Endothelial cell of umbilical vein (primary cell): ENCODE measurements around the gene BNC2. TPM values are rescaled to one million over a fixed set of nuclear protein-coding genes. Genes with fewer than 3 reads are reported as not detected.

ENCODE experiments used
- BruUV-seq: library from RNA; stranded (reverse); fragments of 400-500 nt; replicated peaks from 2 replicates; lab custom pipeline; 2021; lab: Mats Ljungman, UMichigan
- CTCF ChIA-PET: fragments of 300-600, 350-600 bp; sonication (Branson Sonifier 250); formaldehyde crosslinking; loops from one replicate; lab custom pipeline; 2021; ENCODE audit warnings: antibody characterized with exemption, inconsistent platforms; lab: Charles Lee
- POLR2A ChIA-PET: fragments of 300-600, 350-600 bp; sonication (Branson Sonifier 250); formaldehyde crosslinking; loops from one replicate; lab custom pipeline; 2021; ENCODE audit warnings: antibody characterized with exemption, inconsistent platforms; lab: Charles Lee
- DNase-seq: peaks from one replicate; pipeline ENCODE4 v3.0.0-alpha.2; 2011; ENCODE audit warnings: low read depth, low spot score
- FAIRE-seq: peaks from 2 replicates; lab custom pipeline; 2011; peaks lifted over from hg19 to GRCh38; lab: Jason Lieb, UNC
- H2AFZ ChIP-seq: 2 replicates; pipeline ENCODE4 v1.6.0; 2012; ENCODE audit warnings: low read depth, low read length, control low read depth, inconsistent platforms
- H3K27ac ChIP-seq: 2 replicates; pipeline ENCODE4 v1.5.1; 2011; ENCODE audit warnings: low read depth, mild to moderate bottlenecking, control low read depth, low read length, moderate library complexity; ENCODE audit not compliant: insufficient read depth
- H3K27me3 ChIP-seq, 2 experiments: 2 replicates each; pipeline versions ENCODE4 v1.6.0 to v1.6.1; 2011; ENCODE audit warnings: low read length in 2 of 2, mixed read lengths in 1 of 2; ENCODE audit not compliant: control insufficient read depth in 2 of 2, insufficient read depth in 2 of 2
- H3K36me3 ChIP-seq, 2 experiments: 2 replicates in 1 of 2; 3 replicates in 1 of 2; pipeline ENCODE4 v1.5.1; 2011; ENCODE audit warnings: low read length in 2 of 2, mild to moderate bottlenecking in 1 of 2, moderate library complexity in 1 of 2; ENCODE audit not compliant: control insufficient read depth in 2 of 2, insufficient read depth in 2 of 2; ENCODE audit errors: extremely low read depth in 1 of 2
- H3K4me1 ChIP-seq: 3 replicates; pipeline ENCODE4 v1.5.1; 2011; ENCODE audit warnings: mild to moderate bottlenecking, low read length; ENCODE audit not compliant: control insufficient read depth, insufficient read depth; ENCODE audit errors: extremely low read depth
- H3K4me2 ChIP-seq: 2 replicates; pipeline ENCODE4 v1.6.1; 2011; ENCODE audit warnings: low read length, control low read depth, mixed read lengths; ENCODE audit not compliant: insufficient read depth
- H3K4me3 ChIP-seq, 3 experiments: fragments of 200-600 bp in 1 of 3; sonication (generic), shearing (Covaris generic) in 1 of 3; replicated peaks in 1 of 3; 2 replicates each; pipeline ENCODE4 v1.5.1; 2011 to 2016; ENCODE audit warnings: control low read depth in 3 of 3, low read length in 3 of 3, mild to moderate bottlenecking in 2 of 3, inconsistent platforms in 1 of 3, low read depth in 1 of 3, moderate library complexity in 1 of 3; ENCODE audit not compliant: insufficient read depth in 1 of 3
- H3K79me2 ChIP-seq: 2 replicates; pipeline ENCODE4 v1.6.0; 2012; ENCODE audit warnings: low read length, inconsistent platforms; ENCODE audit not compliant: control insufficient read depth, insufficient read depth
- H3K9ac ChIP-seq: replicated peaks from 2 replicates; pipeline ENCODE3; 2011; ENCODE audit warnings: low read length, control low read depth; ENCODE audit not compliant: insufficient read depth; ENCODE audit errors: extremely low read depth
- H3K9me1 ChIP-seq: replicated peaks from 3 replicates; pipeline ENCODE4 v1.6.0; 2011; ENCODE audit warnings: mild to moderate bottlenecking, low read length; ENCODE audit not compliant: control insufficient read depth, insufficient read depth; ENCODE audit errors: extremely low read depth
- H3K9me3 ChIP-seq: replicated peaks from 2 replicates; pipeline ENCODE4 v1.5.1; 2012; ENCODE audit warnings: low read length, inconsistent platforms; ENCODE audit not compliant: control insufficient read depth, insufficient read depth
- H4K20me1 ChIP-seq: replicated peaks from 2 replicates; pipeline ENCODE3; 2011; ENCODE audit warnings: mild to moderate bottlenecking, low read length; ENCODE audit not compliant: control insufficient read depth, insufficient read depth; ENCODE audit errors: extremely low read depth
- CTCF ChIP-seq, 2 donors: IDR thresholded peaks; 1 replicate in 1 of 2; 2 replicates in 1 of 2; pipeline ENCODE4 v1.5.1; 2011; ENCODE audit warnings: low read length in 2 of 2, mild to moderate bottlenecking in 2 of 2, moderate library complexity in 2 of 2, control low read depth in 1 of 2, inconsistent platforms in 1 of 2, low read depth in 1 of 2; ENCODE audit not compliant: insufficient read depth in 1 of 2; ENCODE audit errors: extremely low read depth in 1 of 2
- EZH2 ChIP-seq: IDR thresholded peaks from 2 replicates; pipeline ENCODE4 v1.6.1; 2012; ENCODE audit warnings: borderline replicate concordance, low read depth, mild to moderate bottlenecking, moderate library complexity, low read length, inconsistent platforms; ENCODE audit not compliant: severe bottlenecking
- FOS ChIP-seq: IDR thresholded peaks from 2 replicates; pipeline ENCODE4 v1.6.1; 2011; ENCODE audit warnings: mild to moderate bottlenecking, low read length, moderate library complexity, borderline replicate concordance; ENCODE audit not compliant: insufficient read depth
- JUN ChIP-seq: IDR thresholded peaks from 2 replicates; pipeline ENCODE4 v1.6.1; 2011; ENCODE audit warnings: borderline replicate concordance, low read depth; ENCODE audit not compliant: insufficient read length, insufficient read depth
- MAX ChIP-seq: IDR thresholded peaks from 2 replicates; pipeline ENCODE4 v1.6.1; 2011; ENCODE audit not compliant: insufficient read depth, insufficient read length
- MYC ChIP-seq: IDR thresholded peaks from one replicate; pipeline ENCODE4 v1.6.1; 2011; ENCODE audit warnings: mild to moderate bottlenecking, low read depth, low read length
- POLR2A ChIP-seq: IDR thresholded peaks from 2 replicates; pipeline ENCODE4 v1.6.1; 2012; ENCODE audit warnings: low read depth, mild to moderate bottlenecking, control low read depth, low read length
- POLR2AphosphoS5 ChIP-seq: IDR thresholded peaks from 2 replicates; pipeline ENCODE4 v1.6.1; 2012; ENCODE audit warnings: low read depth, mild to moderate bottlenecking, control low read depth, low read length, moderate library complexity; ENCODE audit not compliant: insufficient read depth
- dilution Hi-C: fragments of 300-500 bp; cut with MboI; formaldehyde crosslinking; loops from one replicate; pipeline ENCODE4 v1.15.0; 2019; ENCODE audit warnings: low sequenced_read_pairs; ENCODE audit not compliant: extremely low pct_ligation_motif_present
- intact Hi-C: fragments of 100-400 bp; cut with micrococcal nuclease; formaldehyde crosslinking; loops from one replicate; pipeline ENCODE4 v1.10.0; 2022
- polyA plus RNA-seq, 4 experiments: library from polyadenylated mRNA; depleted of rRNA in 3 of 4; stranded (reverse) in 3 of 4; unstranded in 1 of 4; fragments of >200 nt; gene quantifications; 2 replicates each; pipeline versions ENCODE4 v1.2.1 to v1.2.3, GENCODE V29; 2011 to 2012; ENCODE audit warnings: missing spikeins in 1 of 4
- total RNA-seq: library from RNA; stranded (reverse); gene quantifications from 2 replicates; pipeline ENCODE4 v1.2.3, GENCODE V29; 2021

BNC2 gene
- total and polyA plus RNA-seq, 2 donors (not counting 3 experiments of a cell fraction or from before 2014, with no cell fraction given): 12.1 to 34.3 TPM

GRCh38 chr9:16801871-16802466 is 68.5 kb downstream of the BNC2 start:
- no peaks in the 10 kb centered on the region for H3K9me1 ChIP-seq
- POLR2A ChIA-PET: interaction anchor here (0.7 kb wide), 1 partner anchor 1061 kb away, joined by 3 read pairs; no protein-coding TSS in a partner anchor
- H3K4me3 ChIP-seq: no peak overlapping the region
- no peak overlapping the region for H3K9ac ChIP-seq
- intact Hi-C loops: no loop called here
- BruUV-seq: no TSS peak
- dilution Hi-C loops: no loop called here
- DNase-seq: no peak
- CTCF ChIA-PET: interaction anchor here (1.0 to 1.4 kb wide), 2 partner anchors 14 to 22 kb away, joined by 3 to 4 read pairs; no protein-coding TSS in a partner anchor
- no peaks in the 10 kb centered on the region for H4K20me1 ChIP-seq
- H2AFZ ChIP-seq: no peak overlapping the region
- no peaks in the 10 kb centered on the region for H3K27me3 ChIP-seq
- no peaks in the 10 kb centered on the region for H3K36me3 ChIP-seq
- H3K4me2 ChIP-seq: no peak overlapping the region
- H3K79me2 ChIP-seq: no peaks in the 10 kb centered on the region
- no peak for FAIRE-seq
- H3K9me3 ChIP-seq: no peaks in the 10 kb centered on the region
- TF ChIP-seq CTCF (IDR thresholded peaks at IDR 0.05; ENCODE audit: extremely low read depth in 1 of 2, insufficient read depth in 1 of 2, low read depth in 1 of 2, low read length in 2 of 2) (no peak), POLR2A (no peak), MYC (no peak), JUN (no peak), FOS (no peak), EZH2 (no peak), MAX (no peak), POLR2AphosphoS5 (no peak)
- no peaks in the 10 kb centered on the region for H3K4me1 ChIP-seq
- no peak overlapping the region for H3K27ac ChIP-seq
